ENCODE data around the gene ANXA8.
"Not testable (repeated sequence)": the region's sequence is repeated elsewhere in the genome, so short reads cannot be mapped to it uniquely, and the experiment has no call there.

The ANXA8 gene

GRCh38 chr10:47467957-47468356, 16.0 kb downstream of the ANXA8 start:
- not testable (repeated sequence) for H3K4me3 ChIP-seq (ENCODE audit: control insufficient read depth, low read depth, low read length); DNase-seq (ENCODE audit: low read depth)

DNA sequence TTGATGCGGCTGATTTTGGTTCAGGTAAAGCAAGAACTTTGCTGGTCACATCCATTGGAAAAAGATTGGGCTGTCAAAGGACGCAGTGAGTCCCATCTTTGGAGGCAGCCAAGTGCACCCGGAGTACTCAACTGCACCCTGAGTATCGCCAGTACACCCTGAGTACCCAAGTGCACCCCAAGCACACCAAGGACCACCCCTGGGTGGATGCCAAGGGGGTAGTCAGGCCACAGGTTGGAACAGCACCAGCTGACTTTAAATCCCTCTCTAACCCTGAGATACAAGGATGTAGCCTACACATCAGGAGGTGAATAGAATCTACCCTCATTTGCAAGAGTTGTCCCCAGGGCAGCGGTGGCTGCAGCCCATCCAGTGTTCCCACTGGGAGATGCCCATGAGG, 16.5 kb downstream of the ANXA8 start:
- not testable (repeated sequence) for H3K4me3 ChIP-seq (ENCODE audit: control insufficient read depth, low read depth, low read length); DNase-seq (ENCODE audit: low read depth)

DNA sequence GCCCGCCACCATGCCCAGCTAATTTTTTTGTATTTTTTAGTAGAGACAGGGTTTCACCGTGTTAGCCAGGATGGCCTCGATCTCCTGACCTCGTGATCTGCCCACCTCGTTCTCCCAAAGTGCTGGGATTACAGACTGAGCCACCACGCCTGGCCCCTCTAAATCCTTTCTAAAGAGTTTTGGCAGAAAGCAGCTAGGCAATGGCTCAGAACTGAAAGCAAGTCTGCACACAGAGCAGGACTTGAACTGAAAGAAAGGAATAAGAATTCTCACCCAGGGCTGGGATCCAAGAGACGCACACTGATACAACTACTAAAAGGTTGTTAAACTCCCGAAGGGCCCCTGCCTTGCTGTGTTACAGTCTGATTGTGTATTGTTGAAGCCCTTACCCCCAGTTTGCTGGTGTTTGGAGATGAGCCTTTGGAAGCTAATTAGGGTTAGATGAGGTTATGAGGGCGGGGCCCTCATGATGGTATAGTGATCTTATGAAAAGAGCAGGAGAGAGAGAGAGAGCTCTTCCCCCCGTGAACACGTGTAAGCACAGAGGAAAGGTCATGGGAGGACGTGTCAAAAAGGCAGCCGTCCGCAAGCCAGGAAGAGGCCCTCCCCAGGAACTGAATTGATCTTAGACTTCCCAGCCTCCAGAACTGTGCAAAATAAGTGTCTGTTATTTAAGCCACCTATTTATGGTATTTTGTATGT, 18.5 kb downstream of the ANXA8 start:
- not testable (repeated sequence) for DNase-seq (ENCODE audit: low read depth); H3K4me3 ChIP-seq (ENCODE audit: control insufficient read depth, low read depth, low read length)

- H3K4me3 ChIP-seq (ENCODE audit: control insufficient read depth, low read depth, low read length); DNase-seq (ENCODE audit: low read depth): not testable (repeated sequence)
Measured at GRCh38 chr10:47462577-47463358, 21.1 kb downstream of the ANXA8 start.

GRCh38 chr10:47461261-47461687, 22.6 kb downstream of the ANXA8 start:
- not testable (repeated sequence) for H3K4me3 ChIP-seq (ENCODE audit: control insufficient read depth, low read depth, low read length)

DNA sequence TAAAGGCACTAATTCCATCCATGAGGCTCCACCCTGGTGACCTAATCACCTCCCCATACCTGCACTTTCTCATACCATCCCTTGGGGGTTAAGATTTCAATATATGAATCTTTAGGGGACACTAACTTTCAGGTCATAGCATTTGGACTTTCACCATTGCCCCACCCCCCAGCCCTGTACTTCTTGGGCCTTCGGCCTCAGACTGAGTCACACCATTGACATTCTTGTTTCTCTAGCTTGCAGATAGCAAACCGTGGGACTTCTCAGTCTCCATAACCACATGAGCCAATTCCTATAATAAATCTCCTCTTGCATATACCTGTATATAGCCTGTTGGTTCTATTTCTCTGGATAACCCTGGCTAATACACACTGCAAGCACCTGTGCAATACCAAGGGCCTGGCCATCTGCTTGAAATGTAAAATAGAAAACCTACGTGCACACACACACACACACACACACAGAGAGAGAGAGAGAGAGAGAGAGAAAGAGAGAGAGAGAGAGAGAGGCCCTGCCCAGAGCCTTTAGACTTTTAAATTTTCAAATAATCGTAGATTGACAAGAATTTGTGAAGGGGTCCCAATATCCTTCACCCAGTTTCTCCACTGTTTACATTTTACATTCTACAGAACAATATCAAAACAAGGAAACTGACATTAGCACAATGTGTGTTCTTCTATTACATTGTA, 25.3 kb downstream of the ANXA8 start:
- H3K4me3 ChIP-seq (ENCODE audit: control insufficient read depth, low read depth, low read length), result no peak overlapping the region
- TF ChIP-seq, protein P1, sequence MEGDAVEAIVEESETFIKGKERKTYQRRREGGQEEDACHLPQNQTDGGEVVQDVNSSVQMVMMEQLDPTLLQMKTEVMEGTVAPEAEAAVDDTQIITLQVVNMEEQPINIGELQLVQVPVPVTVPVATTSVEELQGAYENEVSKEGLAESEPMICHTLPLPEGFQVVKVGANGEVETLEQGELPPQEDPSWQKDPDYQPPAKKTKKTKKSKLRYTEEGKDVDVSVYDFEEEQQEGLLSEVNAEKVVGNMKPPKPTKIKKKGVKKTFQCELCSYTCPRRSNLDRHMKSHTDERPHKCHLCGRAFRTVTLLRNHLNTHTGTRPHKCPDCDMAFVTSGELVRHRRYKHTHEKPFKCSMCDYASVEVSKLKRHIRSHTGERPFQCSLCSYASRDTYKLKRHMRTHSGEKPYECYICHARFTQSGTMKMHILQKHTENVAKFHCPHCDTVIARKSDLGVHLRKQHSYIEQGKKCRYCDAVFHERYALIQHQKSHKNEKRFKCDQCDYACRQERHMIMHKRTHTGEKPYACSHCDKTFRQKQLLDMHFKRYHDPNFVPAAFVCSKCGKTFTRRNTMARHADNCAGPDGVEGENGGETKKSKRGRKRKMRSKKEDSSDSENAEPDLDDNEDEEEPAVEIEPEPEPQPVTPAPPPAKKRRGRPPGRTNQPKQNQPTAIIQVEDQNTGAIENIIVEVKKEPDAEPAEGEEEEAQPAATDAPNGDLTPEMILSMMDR (conservative IDR thresholded peaks at IDR 0.05; ENCODE audit: control insufficient read depth, insufficient read depth, low read depth, low read length), result no peak
- DNase-seq (ENCODE audit: low read depth), result peak; percentile 72

More at GRCh38 chr10:47461261-47461687, 22.6 kb downstream of the ANXA8 start:
- peak; percentile 81 for DNase-seq (ENCODE audit: low read depth)

GRCh38 chr10:47457826-47458225, 26.1 kb downstream of the ANXA8 start:
- TF ChIP-seq, protein P1 (conservative IDR thresholded peaks at IDR 0.05; ENCODE audit: control insufficient read depth, insufficient read depth, low read depth, low read length), result no peak
- H3K4me3 ChIP-seq (ENCODE audit: control insufficient read depth, low read depth, low read length), result no peak overlapping the region
- DNase-seq (ENCODE audit: low read depth), result no peak

DNA sequence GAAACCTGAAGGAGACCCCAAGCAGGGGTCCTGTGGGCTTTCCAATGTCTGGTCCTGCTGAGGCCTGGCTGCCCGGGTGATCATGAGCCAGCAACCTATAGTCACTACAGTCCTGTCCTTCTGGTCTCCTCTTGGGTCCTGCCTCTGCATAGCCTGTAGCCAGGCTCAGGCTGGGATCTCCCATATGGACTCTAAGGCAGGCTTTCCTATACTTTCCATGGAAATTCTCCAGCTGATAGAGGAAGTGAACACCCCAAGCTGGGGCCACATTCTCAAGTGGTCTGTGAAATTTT, 26.4 kb downstream of the ANXA8 start:
- H3K4me3 ChIP-seq (ENCODE audit: control insufficient read depth, low read depth, low read length), result no peak overlapping the region
- TF ChIP-seq, protein P1 (conservative IDR thresholded peaks at IDR 0.05; ENCODE audit: control insufficient read depth, insufficient read depth, low read depth, low read length), result no peak
- no peak for DNase-seq (ENCODE audit: low read depth)

DNA sequence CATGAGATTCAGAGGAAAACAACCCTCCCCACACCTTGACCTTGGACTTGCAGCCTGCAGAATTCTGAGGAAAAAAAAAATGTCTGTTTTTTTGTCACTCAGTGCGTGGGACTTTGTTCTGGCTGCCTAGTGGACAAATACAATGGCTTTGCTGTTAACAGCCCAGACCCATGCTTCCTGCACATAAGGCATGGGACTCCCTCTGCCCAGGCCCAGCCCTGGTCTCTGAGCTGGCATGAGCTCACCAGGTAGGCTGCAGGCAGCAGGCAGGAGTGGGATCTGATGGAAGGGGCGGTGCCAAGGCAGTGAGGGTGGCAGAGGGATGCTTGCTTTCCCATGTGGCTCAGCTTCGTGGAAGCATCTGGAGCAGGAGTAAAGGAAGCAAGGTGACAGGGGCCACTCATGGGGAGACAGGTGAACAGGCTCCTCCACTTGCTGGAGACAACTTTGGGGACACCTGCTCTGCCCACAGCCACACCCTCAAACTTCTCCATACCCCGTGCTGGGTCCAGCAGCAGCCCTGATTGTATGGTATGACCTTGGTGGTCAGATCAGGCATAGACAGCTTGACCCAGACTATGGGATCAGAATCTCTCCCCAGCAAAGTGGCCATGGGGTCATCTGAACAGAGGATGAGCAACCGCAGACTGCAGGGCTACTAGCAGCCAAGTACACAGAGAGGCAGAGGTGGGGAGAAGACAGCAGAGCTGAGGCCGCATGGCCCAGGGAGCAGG, 27.0 kb downstream of the ANXA8 start:
- TF ChIP-seq, protein P1 (conservative IDR thresholded peaks at IDR 0.05; ENCODE audit: control insufficient read depth, insufficient read depth, low read depth, low read length), result no peak
- H3K4me3 ChIP-seq (ENCODE audit: control insufficient read depth, low read depth, low read length), result no peak overlapping the region
- DNase-seq (ENCODE audit: low read depth), result no peak
